Spleen (tissue), 7 donors: ENCODE measurements around the gene XRCC4.

Source experiments
- CTCF ChIP-seq, 11 experiments: fragments of 200-600 bp in 7 of 11; fragments of 450-650 bp in 4 of 11; sonication (generic) in 4 of 11; IDR thresholded peaks in 8 of 11; conservative IDR thresholded peaks in 3 of 11; 1 replicate in 7 of 11; 2 replicates in 4 of 11; pipeline versions ENCODE4 v1.4.0 to v1.8.0; 2016 to 2021; ENCODE audit warnings: antibody characterized with exemption in 11 of 11, inconsistent platforms in 4 of 11, mild to moderate bottlenecking in 1 of 11
- POLR2AphosphoS5 ChIP-seq, 3 donors: sonication (generic); formaldehyde crosslinking; IDR thresholded peaks; one replicate each; pipeline ENCODE4 v1.5.1; 2017; ENCODE audit warnings: antibody characterized with exemption in 3 of 3
- donor health status: DM: no; HTN: no; CAD: no; lungs with moderate emphysema.
- donor health status: DM: no; HTN: no; CAD: no.
- donor health status: DM: no; HTN: no; CAD: no.

- TF ChIP-seq CTCF (IDR thresholded peaks at IDR 0.05 in 8 of 11, conservative IDR thresholded peaks at IDR 0.05 in 3 of 11): no peak
- no peak for TF ChIP-seq POLR2AphosphoS5 (IDR thresholded peaks at IDR 0.05)
These were observed 16.3 kb downstream of the XRCC4 start for GRCh38 chr5:83093692-83094091.
